Measurements from ENCODE around the gene DOK1. TPM values are rescaled to one million over a fixed set of nuclear protein-coding genes. Genes with fewer than 3 reads are reported as not detected.

Gene DOK1
- total RNA-seq, 1 donor: 89.8 TPM

GRCh38 chr2:74551942-74552913, 2.3 kb upstream of the DOK1 start:
- Histone ChIP-seq H3K9me3 (ENCODE audit: low read depth, low read length) (no peaks in the 10 kb centered on the region), H3K79me2 (ENCODE audit: insufficient read depth, low read length) (peaks cover 88% of the 10 kb centered on the region), H2AFZ (ENCODE audit: low read length) (peak overlapping the region; percentile 36), H3K4me2 (ENCODE audit: insufficient read depth, low read length) (peak overlapping the region; percentile 91), H3K4me3 (ENCODE audit: insufficient read depth, low read length) (peak overlapping the region; percentile 93), H3K27me3 (ENCODE audit: insufficient read depth, low read length) (no peaks in the 10 kb centered on the region), H4K20me1 (ENCODE audit: insufficient read depth, low read length) (peaks cover 3% of the 10 kb centered on the region), H3K4me1 (ENCODE audit: insufficient read depth, low read length) (peaks cover 65% of the 10 kb centered on the region), H3K27ac (ENCODE audit: low read depth, low read length) (peak overlapping the region; percentile 93), H3K36me3 (ENCODE audit: insufficient read depth, low read length) (peaks cover 55% of the 10 kb centered on the region)
- no peak for TF ChIP-seq CTCF (IDR thresholded peaks at IDR 0.05; ENCODE audit: extremely low read depth, low read depth, low read length)
- DNase-seq (ENCODE audit: insufficient read length, low spot score, missing footprints): peak; percentile 92

GRCh38 chr2:74552914-74553811, 1.4 kb upstream of the DOK1 start:
- H3K27ac ChIP-seq (ENCODE audit: low read depth, low read length): peak overlapping the region; percentile 93
- peak overlapping the region; percentile 70 for H2AFZ ChIP-seq (ENCODE audit: low read length)
- peak overlapping the region; percentile 93 for H3K4me3 ChIP-seq (ENCODE audit: insufficient read depth, low read length)
- peaks cover 3% of the 10 kb centered on the region for H4K20me1 ChIP-seq (ENCODE audit: insufficient read depth, low read length)
- no peaks in the 10 kb centered on the region for H3K27me3 ChIP-seq (ENCODE audit: insufficient read depth, low read length)
- H3K79me2 ChIP-seq (ENCODE audit: insufficient read depth, low read length): peaks cover 87% of the 10 kb centered on the region
- DNase-seq (ENCODE audit: insufficient read length, low spot score, missing footprints): peak; percentile 89
- TF ChIP-seq CTCF (IDR thresholded peaks at IDR 0.05; ENCODE audit: extremely low read depth, low read depth, low read length): no peak
- H3K9me3 ChIP-seq (ENCODE audit: low read depth, low read length): no peaks in the 10 kb centered on the region
- H3K36me3 ChIP-seq (ENCODE audit: insufficient read depth, low read length): peaks cover 57% of the 10 kb centered on the region
- peak overlapping the region; percentile 91 for H3K4me2 ChIP-seq (ENCODE audit: insufficient read depth, low read length)
- H3K4me1 ChIP-seq (ENCODE audit: insufficient read depth, low read length): peaks cover 70% of the 10 kb centered on the region

GRCh38 chr2:74554820-74555531, 456 bp downstream of the DOK1 start:
- TF ChIP-seq CTCF (IDR thresholded peaks at IDR 0.05; ENCODE audit: extremely low read depth, low read depth, low read length): no peak
- Histone ChIP-seq H3K4me2 (ENCODE audit: insufficient read depth, low read length) (peak overlapping the region; percentile 91), H3K4me1 (ENCODE audit: insufficient read depth, low read length) (peaks cover 66% of the 10 kb centered on the region), H3K36me3 (ENCODE audit: insufficient read depth, low read length) (peaks cover 45% of the 10 kb centered on the region), H3K27me3 (ENCODE audit: insufficient read depth, low read length) (no peaks in the 10 kb centered on the region), H3K4me3 (ENCODE audit: insufficient read depth, low read length) (peak overlapping the region; percentile 93), H3K79me2 (ENCODE audit: insufficient read depth, low read length) (peaks cover 72% of the 10 kb centered on the region), H3K9me3 (ENCODE audit: low read depth, low read length) (no peaks in the 10 kb centered on the region), H3K27ac (ENCODE audit: low read depth, low read length) (peak overlapping the region; percentile 93), H2AFZ (ENCODE audit: low read length) (peak overlapping the region; percentile 82), H4K20me1 (ENCODE audit: insufficient read depth, low read length) (peaks cover 3% of the 10 kb centered on the region)
- peak; percentile 92 for DNase-seq (ENCODE audit: insufficient read length, low spot score, missing footprints)
